ENCODE results near the gene CLCN3.
"Not testable (repeated sequence)": the region's sequence is repeated elsewhere in the genome, so short reads cannot be mapped to it uniquely, and the experiment has no call there.

Gene CLCN3

DNA sequence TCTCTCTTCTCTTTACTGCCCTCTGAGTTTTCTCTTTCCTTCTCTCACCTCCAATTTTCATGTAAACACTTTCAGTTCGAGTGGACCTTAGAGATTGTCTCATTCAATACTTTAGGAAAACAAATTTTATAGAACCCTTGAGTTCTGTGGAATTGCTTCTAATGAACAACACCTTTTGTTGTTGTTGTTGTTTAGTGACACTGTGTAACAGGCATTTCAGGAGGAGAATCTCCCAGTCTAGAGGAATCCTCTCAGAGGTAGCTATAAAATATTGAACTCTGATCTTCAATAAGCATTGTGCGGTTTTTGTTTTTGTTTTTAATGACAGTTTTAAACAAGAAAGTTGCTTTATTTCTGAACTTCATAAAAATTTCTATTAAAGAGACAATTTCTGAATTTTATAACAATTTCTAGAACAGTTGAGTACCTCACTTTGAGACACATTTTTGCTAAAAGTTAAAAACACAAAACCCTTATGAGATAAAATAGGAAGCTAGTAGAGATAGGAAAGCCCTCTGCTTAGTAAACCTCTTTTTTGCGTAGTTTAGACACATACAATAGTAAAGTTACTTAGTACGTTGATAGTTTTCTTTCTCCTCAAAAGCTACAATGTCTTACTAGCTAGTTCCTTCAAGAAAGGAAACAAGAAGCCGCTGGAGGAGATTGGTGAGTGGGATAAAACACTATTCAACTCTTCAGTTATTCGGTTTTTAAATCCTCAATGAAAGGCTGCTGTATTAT is 38.8 kb downstream of the CLCN3 start:
- no peak for DNase-seq

DNA sequence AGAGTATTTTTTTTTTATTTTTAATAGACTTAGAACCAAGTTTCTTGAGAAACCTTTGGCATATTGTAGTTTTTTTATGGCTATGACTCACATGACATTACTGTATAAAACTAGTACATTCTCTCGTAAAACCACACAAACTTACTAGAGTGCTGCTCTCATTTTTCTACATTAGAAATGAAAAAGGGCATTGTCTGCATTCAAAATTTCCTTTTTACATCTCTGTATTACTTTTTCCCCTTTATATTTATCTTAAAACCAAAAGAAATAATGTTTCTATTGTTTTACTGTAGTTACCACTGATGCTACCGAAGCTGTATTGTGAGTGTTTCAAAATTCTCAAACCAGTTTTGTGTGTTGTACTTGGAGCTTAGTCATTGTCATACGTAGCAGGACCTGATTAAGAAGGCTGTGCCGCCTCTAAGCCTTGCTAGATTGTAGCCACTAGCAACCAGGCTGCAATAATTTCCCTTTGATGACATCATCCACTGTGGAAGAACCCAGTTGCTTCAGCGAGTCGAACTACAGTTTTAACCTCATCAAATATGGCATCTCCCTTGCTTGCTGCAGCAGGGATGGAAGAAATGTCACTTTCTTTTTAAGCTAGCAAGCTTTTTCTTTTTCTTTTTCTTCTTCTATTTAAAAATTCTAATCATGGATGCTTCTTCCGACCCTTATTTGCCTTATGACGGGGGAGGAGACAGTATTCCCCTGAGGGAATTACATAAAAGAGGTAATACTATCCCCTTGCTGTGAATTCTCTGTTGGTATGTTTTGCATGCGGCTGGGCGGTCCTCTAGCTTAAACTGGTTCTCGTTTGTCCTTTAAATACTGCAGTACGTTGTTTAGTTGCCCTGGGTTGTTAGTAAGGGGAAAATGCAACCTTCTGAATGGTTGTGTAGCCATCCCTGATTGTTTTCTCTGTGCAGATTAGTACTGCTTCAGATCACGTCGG is 39.6 kb downstream of the CLCN3 start:
- DNase-seq, result peak; percentile 67

DNA sequence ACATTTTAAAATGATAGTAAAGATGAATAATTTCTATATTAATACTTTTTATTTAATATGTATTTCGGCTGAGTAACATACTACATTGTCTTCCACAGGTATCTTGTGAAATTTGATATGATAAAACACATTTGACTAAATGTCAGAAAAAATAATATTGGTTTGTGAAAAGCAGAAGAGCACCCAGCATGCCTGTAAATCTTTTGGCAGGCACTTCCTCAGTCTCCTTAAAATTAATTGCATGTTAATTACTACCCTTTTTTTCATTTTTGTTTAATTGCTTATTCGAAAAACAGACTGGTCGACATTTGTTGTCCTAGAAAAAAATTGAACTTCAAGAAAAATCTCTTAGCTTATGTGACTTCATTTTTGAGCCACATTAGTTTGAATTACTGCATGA is 40.6 kb downstream of the CLCN3 start:
- no peak for DNase-seq

DNA sequence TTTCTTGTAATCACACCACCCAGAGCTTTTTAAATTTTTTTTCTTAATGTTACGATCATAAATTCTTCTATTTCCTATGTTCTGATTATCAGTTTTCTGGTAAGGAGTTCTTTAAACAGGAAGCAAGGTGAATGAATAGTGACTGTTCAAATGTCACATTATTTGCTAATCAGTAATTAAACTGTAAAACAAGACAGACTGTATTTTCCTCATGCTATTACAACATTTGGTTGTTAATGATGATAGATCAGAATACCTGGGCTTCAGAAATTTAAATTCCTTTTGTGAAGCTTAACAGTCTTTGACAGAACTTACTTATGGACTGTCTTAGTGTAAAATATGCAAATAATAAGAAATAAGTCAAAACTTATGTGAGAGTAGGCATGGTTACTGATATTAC is 41.4 kb downstream of the CLCN3 start:
- no peak for DNase-seq

DNA sequence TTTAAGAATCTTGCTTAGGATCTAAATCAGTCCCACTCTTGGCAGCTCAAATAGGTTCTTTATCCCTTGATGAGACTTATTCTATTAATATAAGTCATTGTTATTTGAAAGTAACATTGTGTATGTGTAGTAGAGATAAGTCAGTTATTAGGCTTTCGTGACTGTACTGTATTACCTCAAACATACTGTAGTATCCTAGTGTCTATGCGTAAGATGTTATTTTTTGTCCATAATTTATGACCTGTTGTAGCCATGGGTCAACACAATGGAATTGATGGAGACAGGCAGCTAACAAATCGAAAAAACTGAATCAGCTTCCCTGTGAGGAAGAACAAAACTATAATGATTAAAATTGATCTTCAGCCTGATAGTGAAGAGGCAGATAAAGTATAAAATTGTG is 41.8 kb downstream of the CLCN3 start:
- no peak for DNase-seq

DNA sequence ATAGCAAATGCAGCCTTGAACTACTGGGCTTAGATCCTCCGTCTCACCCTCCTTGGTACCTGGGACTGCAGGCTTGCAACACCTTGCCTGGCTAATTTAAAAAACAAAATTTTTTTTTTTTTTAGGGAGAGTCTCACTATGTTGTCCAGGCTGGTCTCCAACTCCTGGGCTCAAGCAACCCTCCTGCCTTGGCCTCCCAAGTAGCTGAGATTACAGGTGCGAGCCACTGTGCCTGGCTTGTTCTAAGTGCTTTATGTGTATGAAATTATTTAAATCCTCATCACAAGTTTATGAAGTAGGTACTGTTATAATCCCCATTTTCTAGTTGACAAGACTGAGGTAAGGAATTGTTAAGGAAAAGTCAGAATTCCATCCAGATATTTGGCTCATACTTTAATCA is 43.0 kb downstream of the CLCN3 start:
- no peak for DNase-seq

DNA sequence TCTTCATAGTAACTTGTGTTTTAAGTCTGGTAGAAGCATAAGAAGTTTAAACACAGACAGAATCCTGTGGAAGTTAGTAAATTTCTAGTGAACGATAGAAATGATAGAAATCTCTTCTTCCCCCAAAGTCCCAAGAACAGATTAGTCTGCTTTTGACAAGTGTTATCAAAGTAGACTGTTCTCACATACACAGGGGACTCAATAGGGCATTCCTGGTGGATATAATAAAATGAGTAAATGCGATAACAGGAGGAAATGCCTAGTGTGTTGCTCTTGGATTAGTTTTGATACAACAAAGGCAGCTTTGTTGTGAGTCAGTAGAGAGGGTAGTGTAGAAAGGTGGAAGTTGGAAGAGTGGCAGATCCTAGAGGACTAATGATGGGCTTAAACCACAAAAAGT is 43.5 kb downstream of the CLCN3 start:
- DNase-seq, result no peak

DNA sequence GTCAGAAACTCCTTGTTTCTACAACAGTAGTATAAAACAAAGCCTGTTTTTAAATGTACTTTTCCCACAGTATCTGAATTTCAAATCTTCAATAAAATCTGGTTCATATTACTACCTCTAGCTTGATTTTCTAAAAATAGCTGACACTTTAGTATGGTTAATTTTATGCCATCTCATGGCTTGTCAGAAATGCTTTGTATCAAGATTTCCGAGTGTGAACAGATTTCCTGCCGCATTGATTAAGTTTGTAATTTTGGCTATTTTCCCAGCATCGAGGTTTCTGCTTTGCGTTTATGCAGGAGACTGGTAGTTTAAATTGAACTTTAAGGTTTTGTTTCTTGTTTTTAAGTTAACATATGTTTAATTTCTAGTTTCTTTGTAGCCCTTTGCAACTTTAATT is 44.2 kb downstream of the CLCN3 start:
- DNase-seq, result no peak

DNA sequence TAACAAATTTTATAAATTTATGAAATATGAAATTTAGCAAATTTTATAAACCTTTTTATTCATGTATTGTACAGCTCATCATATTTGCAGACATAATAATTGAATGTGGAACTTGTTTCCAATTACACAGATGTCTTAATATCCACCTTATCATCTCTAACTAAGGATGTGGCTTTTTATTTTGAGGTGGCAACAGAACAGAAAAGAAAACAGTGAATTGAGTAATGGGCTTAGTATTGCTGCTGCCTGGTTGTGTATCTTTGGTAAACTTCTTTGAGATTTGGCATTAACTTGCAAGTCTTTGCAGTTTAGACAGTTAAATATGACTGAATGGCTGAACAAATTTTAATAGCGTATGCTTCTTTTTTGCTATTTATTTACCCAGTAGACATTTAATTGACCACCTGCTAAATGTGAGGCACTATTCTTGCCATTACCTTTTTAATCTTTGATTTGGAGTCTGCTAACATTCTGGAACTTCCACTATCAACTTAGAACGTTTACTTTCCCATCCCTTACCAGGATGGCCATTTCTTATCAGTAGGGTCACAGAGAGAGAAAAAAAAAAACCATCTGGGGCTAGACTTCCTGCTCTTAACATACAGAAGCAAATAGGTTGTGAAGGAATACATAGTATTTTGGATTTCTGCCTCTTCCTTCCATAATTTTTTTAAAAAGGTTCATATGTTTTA is 44.8 kb downstream of the CLCN3 start:
- no peak for DNase-seq

DNA sequence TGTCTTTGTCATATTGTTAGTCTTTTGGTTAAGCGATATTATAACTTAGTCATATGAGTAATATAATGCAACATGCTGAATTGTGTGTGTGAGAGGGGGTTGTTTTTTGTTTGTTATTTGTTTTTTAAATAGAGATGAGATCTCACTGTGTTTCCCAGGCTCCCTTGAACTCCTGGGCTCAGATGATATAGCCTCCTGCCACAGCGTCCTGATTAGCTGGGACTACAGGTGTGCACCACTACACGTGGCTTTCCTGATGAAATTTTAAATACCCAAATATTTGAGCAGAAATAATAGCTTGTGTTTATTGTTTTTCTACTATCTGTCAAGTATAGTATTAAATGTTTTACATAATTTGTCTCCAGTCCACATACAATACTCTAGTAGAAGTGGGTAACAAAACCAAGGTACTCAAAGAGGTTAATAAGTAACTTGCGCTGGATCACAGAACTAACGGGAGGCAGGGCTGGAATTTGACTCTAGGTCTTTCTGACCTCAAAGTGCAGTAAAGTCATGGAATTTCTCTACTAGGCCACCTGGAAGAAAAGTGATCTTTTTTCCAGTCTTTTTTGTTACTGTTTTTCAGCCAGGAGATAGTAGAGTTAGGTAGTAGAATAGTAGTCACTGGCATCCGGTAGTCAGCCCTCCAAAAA is 47.8 kb downstream of the CLCN3 start:
- DNase-seq, result no peak

DNA sequence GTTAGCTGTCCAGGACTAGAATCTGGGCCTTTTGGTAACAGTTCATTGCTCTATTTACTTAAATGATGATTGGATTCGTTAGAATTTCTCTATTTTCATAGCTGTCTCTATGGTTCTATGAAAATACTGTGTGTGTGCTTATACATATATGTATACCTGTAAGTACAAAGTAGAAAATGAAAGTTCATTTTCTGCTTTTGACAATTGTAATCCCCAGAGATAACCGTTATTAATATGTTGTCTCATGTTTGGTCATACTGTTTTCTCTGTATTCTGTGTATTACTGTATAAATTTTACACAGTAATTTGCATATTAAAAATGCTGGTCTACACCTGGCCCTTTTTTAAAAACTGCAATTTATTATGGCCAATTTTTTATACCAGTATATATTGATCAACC is 55.4 kb downstream of the CLCN3 start:
- no peak for DNase-seq

DNA sequence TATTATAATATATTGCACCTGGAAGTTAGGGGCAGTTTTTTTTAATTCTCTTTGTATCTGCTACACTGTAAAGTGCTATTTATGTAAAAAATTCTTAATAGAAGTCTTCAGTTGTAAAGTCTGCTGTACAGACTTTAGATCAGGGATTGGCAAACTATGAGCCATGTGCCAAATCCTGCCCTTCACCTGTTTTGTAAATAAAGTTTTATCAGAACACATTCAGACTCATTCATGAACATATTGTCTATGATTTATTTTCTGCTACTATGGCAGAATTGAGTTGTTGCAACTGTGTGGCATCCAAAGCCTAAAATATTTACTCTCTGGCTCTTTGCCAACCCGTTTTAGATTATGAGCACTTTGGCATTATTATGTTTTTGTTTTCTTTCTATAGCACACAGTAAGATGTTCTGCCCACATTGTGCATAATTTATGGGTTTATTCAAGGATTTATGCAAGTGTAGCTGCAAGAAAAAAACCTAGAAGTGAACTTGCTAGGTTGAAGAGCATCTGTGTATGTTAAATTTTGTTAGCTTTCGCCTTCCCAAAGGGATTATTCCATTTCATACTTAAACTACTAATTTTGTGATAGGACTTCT is 56.9 kb downstream of the CLCN3 start:
- DNase-seq, result no peak

DNA sequence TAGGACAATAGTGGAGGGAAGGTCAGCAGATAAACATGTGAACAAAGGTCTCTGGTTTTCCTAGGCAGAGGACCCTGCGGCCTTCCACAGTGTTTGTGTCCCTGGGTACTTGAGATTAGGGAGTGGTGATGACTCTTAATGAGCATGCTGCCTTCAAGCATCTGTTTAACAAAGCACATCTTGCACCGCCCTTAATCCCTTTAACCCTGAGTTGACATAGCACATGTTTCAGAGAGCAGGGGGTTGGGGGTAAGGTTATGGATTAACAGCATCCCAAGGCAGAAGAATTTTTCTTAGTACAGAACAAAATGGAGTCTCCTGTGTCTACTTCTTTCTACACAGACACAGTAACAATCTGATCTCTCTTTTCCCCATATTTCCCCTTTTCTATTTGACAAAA is 58.1 kb downstream of the CLCN3 start:
- not testable (repeated sequence) for DNase-seq

DNA sequence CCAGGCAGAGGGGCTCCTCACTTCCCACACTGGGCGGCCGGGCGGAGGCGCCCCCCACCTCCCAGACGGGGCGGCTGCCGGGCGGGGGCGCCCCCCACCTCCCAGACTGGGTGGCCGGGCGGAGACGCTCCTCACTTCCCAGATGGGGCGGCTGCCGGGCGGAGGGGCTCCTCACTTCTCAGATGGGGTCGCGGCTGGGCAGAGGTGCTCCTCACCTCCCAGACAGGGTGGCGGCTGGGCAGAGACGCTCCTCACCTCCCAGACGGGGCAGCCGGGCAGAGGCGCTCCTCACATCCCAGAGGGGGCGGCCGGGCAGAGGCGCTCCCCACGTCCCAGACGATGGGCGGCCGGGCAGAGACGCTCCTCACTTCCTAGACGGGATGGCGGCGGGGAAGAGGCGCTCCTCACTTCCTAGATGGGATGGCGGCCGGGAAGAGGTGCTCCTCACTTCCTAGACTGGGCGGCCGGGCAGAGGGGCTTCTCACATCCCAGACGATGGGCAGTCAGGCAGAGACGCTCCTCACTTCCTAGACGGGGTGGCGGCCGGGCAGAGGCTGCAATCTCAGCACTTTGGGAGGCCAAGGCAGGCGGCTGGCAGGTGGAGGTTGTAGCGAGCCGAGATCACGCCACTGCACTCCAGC is 58.7 kb downstream of the CLCN3 start:
- not testable (repeated sequence) for DNase-seq

DNA sequence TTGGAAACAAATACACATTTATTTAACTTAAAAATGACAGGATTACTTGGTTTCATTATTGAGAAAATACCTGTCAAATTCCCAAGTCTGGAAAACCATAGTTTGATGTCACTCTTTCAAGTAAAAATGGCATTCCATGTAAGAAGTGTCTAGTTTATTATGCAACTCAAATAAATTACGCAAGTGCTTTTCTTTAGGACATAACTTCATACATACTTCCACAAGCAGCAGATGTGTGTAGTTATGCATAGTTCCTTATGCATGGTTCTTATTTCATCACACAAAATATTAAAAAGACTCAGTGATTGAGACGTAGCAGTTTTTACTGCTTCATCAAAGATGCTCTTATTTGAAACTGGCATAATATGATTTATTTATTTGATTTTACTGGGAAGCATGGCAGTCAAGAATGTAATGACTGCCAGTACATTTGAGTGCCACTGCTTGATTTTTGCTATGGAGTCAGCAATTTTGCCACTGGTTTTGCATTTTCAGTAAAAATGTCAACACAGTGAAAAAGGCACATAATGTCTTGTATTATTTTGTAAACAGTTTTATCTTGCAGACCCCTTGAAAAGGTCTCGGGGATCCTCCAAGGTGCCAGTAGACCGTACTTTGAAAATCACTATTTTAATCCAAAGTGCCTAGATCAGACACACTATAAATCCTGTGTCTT is 62.1 kb downstream of the CLCN3 start:
- no peak for DNase-seq

DNA sequence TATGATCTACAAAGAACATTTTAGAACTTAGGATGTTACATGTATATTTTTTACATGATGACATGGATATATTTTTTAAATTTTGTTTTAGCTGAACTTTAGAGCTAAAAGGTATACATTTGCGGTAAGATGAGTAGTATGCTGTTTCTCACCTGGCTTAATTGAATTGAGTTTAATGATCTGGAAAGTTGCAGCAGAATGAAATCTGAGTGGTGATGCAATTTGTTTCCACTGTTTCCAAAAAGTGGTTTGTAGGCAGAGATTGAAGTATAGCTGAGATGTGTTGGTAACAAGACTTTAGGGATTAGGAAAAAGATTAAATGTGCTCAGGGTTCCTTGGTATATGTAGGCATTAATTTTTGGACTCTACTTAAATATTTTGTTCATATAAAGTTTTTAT is 69.3 kb downstream of the CLCN3 start:
- no peak for DNase-seq

DNA sequence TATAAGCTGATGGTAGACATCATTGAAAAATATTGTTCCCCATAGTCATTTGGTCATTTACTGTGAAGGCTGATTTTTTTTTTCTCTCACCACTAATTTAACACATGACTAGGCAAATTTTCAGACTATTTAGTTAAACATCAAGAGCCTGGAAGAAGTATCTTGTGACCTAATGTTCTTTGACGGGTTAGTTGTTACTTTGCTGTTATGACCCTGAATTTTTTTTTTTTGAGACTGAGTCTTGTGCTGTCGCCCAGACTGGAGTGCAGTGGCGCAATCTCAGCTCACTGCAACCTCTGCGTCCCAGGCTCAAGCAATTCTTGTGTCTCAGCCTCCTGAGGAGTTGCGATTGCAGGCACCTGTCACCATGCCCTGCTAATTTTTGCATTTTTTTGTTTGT is 70.4 kb downstream of the CLCN3 start:
- no peak for DNase-seq

DNA sequence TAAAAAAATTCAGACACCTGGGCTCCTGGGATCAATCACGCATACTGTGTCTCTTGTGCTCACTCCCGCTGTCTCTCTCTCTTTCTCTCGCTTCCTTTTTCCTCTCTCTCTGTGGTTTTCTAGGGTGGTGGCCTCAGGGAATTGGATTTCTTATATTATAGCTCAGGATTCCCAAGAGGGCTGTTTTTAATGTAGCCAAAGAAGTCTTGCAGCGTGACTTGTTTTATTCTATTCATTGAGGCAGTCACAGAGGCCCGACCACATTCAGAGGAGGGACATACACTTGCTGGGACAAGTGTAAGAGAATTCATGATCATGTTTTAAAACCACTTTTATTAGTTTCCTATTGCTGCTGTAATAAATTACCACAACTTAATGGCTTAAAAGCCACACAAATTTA is 78.0 kb downstream of the CLCN3 start:
- DNase-seq, result no peak

DNA sequence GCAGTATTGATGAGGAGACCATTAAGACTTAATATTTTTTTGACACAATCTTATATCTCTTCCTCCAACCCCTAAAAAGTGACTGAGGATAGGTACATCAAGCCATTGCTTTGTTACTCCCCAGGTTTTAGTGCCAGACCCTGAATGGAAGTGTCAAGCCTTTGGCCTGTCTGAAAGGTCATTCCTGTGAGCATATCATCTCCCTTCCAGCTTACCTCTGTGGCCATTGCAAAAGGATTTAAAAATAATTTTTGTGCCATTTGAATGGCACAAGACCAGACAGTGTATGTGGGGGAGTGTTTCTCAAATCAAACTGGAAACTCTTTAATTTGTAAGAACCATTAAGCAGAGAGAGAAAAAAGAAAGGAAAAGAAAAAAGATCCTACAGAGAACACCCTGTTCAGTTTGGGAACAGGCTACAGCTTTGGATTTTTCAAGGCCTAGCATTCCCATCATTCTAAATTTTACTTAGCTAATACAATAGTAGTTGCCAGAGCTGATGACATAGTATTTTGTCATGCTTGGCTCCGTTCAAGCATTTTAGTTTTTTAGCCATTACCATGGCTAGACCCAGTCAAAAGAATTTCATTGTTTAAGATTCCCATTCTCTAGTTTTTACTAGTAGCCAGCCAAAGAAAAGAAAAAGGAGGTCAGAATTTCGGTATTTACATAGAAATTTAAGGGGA is 87.7 kb downstream of the CLCN3 start:
- DNase-seq, result no peak

DNA sequence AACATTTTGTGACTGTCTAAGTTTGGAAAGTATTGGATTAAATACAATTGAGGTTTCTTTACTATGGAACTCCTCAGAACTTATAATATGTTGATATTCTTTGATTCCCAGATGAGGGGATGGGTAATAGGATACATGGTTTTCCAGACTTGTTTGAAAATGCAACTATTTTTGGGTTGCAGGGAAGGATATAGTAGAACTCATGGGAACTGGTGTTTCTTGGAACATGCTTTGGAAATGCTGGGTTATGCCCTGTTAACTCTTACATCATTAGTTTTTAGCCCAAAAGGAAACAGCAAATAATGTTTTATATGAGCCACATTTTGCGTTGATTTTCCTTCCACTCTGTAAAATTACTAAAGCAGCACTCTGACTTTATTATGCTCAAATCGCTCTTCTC is 95.4 kb downstream of the CLCN3 start:
- DNase-seq, result no peak

DNA sequence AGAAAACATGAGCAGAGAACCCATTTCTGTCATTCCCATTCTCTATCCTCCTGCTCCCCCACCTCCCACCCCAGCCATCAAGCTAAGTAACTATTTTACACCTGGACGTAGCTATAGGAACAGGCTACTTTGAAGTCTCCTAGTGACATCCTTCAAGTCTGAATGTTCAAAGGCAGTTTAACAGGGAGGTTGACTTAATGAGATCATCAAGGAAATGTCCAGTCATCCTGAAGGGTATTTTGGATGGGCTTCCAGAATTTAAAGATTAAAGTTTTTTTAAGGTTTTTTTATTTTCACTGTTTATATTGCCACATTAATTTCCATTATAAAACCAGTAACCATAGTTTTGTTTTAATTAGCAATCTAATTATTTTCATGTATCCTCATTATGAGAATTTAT is 96.3 kb downstream of the CLCN3 start:
- DNase-seq, result no peak

All from T1000 (cell line).